Stimulated activated CD4-positive, alpha-beta T cell treated with anti-CD3 and anti-CD28 coated beads, Interleukin-1b, Interleukin-23, amount 100 ng/mL, for 24 hours (primary cell): ENCODE measurements around the gene BMP3.

Experiments used
- DNase-seq, 4 experiments: peaks; one replicate each; pipeline ENCODE4 v3.0.0-alpha.2; 2020; ENCODE audit warnings: low read depth in 4 of 4, low spot score in 1 of 4

BMP3 gene

GRCh38 chr4:81102107-81102506, 71.6 kb downstream of the BMP3 start:
- no peak for DNase-seq

GRCh38 chr4:81106150-81106549, 75.6 kb downstream of the BMP3 start:
- DNase-seq = no peak
